CD4-positive, alpha-beta memory T cell (primary cell): ENCODE results near the gene ACADSB. TPM values are rescaled to one million over a fixed set of nuclear protein-coding genes. Genes with fewer than 3 reads are reported as not detected.

Experiments
- CTCF ChIA-PET: fragments of 350-600 bp; sonication (Branson Sonifier 250); formaldehyde crosslinking; loops from one replicate; lab custom pipeline; 2021; ENCODE audit warnings: inconsistent platforms; ENCODE audit not compliant: partially characterized antibody; lab: Charles Lee
- POLR2A ChIA-PET: fragments of 350-600 bp; sonication (Branson Sonifier 250); formaldehyde crosslinking; loops from one replicate; lab custom pipeline; 2021; ENCODE audit not compliant: partially characterized antibody; lab: Charles Lee
- DNase-seq, 5 donors: peaks; one replicate each; pipeline versions ENCODE4 v3.0.0 to v3.0.0-alpha.2; 2020 to 2022; ENCODE audit warnings: mixed read lengths in 1 of 5
- H3K27ac ChIP-seq: one replicate; pipeline ENCODE4 v1.7.0; 2013; ENCODE audit warnings: low read depth, low read length
- H3K27me3 ChIP-seq: 2 replicates; pipeline ENCODE4 v1.7.0; 2013; ENCODE audit warnings: mild to moderate bottlenecking, low read length, moderate library complexity; ENCODE audit not compliant: insufficient read depth
- H3K36me3 ChIP-seq: 2 replicates; pipeline ENCODE4 v1.7.0; 2013; ENCODE audit warnings: mild to moderate bottlenecking, low read length, moderate library complexity; ENCODE audit not compliant: insufficient read depth
- H3K4me1 ChIP-seq: 2 replicates; pipeline ENCODE4 v1.7.0; 2013; ENCODE audit warnings: mild to moderate bottlenecking, low read length, moderate library complexity; ENCODE audit not compliant: insufficient read depth
- H3K4me3 ChIP-seq, 2 donors: one replicate each; pipeline ENCODE4 v1.7.0; 2013; ENCODE audit warnings: low read length in 2 of 2, mild to moderate bottlenecking in 1 of 2
- H3K9me3 ChIP-seq, 2 donors: one replicate each; pipeline ENCODE4 v1.7.0; 2013; ENCODE audit warnings: low read length in 2 of 2, control low read depth in 1 of 2; ENCODE audit not compliant: control insufficient read depth in 1 of 2
- H3K27ac Mint-ChIP-seq, 7 donors: one replicate each; pipeline ENCODE4 v1.8.0; 2020 to 2021; ENCODE audit warnings: mixed read lengths in 7 of 7, mild to moderate bottlenecking in 6 of 7, inconsistent platforms in 3 of 7, moderate library complexity in 3 of 7
- H3K27me3 Mint-ChIP-seq, 2 donors: one replicate each; pipeline ENCODE4 v1.8.0; 2020 to 2021; ENCODE audit warnings: mixed read lengths in 2 of 2
- H3K36me3 Mint-ChIP-seq, 2 donors: one replicate each; pipeline ENCODE4 v1.8.0; 2020 to 2021; ENCODE audit warnings: mixed read lengths in 2 of 2, inconsistent platforms in 1 of 2, mild to moderate bottlenecking in 1 of 2
- H3K4me1 Mint-ChIP-seq, 4 donors: one replicate each; pipeline ENCODE4 v1.8.0; 2020 to 2021; ENCODE audit warnings: mixed read lengths in 4 of 4, mild to moderate bottlenecking in 1 of 4
- H3K4me3 Mint-ChIP-seq, 8 donors: one replicate each; pipeline ENCODE4 v1.8.0; 2020 to 2021; ENCODE audit warnings: mixed read lengths in 8 of 8, mild to moderate bottlenecking in 7 of 8, moderate library complexity in 6 of 8, inconsistent platforms in 3 of 8
- H3K9me3 Mint-ChIP-seq, 8 donors: one replicate each; pipeline ENCODE4 v1.8.0; 2020 to 2021; ENCODE audit warnings: mixed read lengths in 8 of 8, mild to moderate bottlenecking in 5 of 8, inconsistent platforms in 3 of 8, moderate library complexity in 1 of 8
- intact Hi-C: fragments of 100-400 bp; cut with micrococcal nuclease; formaldehyde crosslinking; loops from one replicate; pipeline ENCODE4 v1.15.1; 2023
- polyA plus RNA-seq, 2 donors: library from polyadenylated mRNA; unstranded; fragments of 300-500 nt; fragmentation: Illumina TruSeq; gene quantifications; one replicate each; pipeline ENCODE4 v1.2.3, GENCODE V29; 2021
- total RNA-seq, 2 experiments: library from RNA; stranded (reverse); gene quantifications; one replicate each; pipeline ENCODE4 v1.2.3, GENCODE V29; 2021

The ACADSB gene
- total and polyA plus RNA-seq, 4 experiments from 2014 or later = 26.9 to 45.3 (median 36.0) TPM

GRCh38 chr10:122998934-122999333 lies 9.9 kb upstream of the ACADSB start:
- Histone ChIP-seq H3K27ac (no peak overlapping the region), H3K27me3 (no peaks in the 10 kb centered on the region), H3K36me3 (peaks cover 28% of the 10 kb centered on the region), H3K9me3 (no peaks in the 10 kb centered on the region), H3K4me1 (peaks cover 24% of the 10 kb centered on the region), H3K4me3 (no peak overlapping the region)
- Mint-ChIP-seq H3K36me3 (peaks cover 29 to 51% of the 10 kb centered on the region in 2 donors), H3K27ac (peak overlapping the region in 1 of 7 donors; percentile 70), H3K9me3 (peaks cover 0 to 5% (median 0%) of the 10 kb centered on the region in 8 donors), H3K4me3 (peak overlapping the region in 1 of 8 donors; percentile 12), H3K4me1 (peaks cover 26 to 45% (median 36%) of the 10 kb centered on the region in 4 donors), H3K27me3 (no peaks in the 10 kb centered on the region)
- CTCF ChIA-PET = interaction anchor here (1.0 kb wide), 1 partner anchor 13 kb away, joined by 3 read pairs; no protein-coding TSS in a partner anchor
- POLR2A ChIA-PET = interaction anchor here (1.6 to 2.1 kb wide), 2 partner anchors 10 to 18 kb away, joined by 7 to 12 read pairs; partner anchors contain the start of genes ACADSB, IKZF5 and PSTK
- DNase-seq = no peak
- intact Hi-C loops = no loop called here

- peak overlapping the region in 4 of 7 donors; percentile 43 to 49 (median 45) for H3K27ac Mint-ChIP-seq
- Histone ChIP-seq H3K36me3 (peaks cover 24% of the 10 kb centered on the region), H3K4me1 (peaks cover 28% of the 10 kb centered on the region), H3K9me3 (no peaks in the 10 kb centered on the region), H3K27me3 (no peaks in the 10 kb centered on the region), H3K27ac (no peak overlapping the region), H3K4me3 (no peak overlapping the region)
- CTCF ChIA-PET = interaction anchor here (0.7 to 1.0 kb wide), 2 partner anchors 14 to 18 kb away, joined by 3 read pairs; no protein-coding TSS in a partner anchor
- intact Hi-C loops = no loop called here
- POLR2A ChIA-PET = interaction anchor here (1.6 to 2.1 kb wide), 2 partner anchors 9 to 19 kb away, joined by 7 to 12 read pairs; partner anchors contain the start of genes ACADSB, IKZF5 and PSTK
- peaks cover 25 to 47% of the 10 kb centered on the region in 2 donors for H3K36me3 Mint-ChIP-seq
- no peak for DNase-seq
- peaks cover 27 to 49% (median 38%) of the 10 kb centered on the region in 4 donors for H3K4me1 Mint-ChIP-seq
- no peaks in the 10 kb centered on the region for H3K27me3 Mint-ChIP-seq
- peak overlapping the region in 1 of 8 donors; percentile 8 for H3K4me3 Mint-ChIP-seq
- H3K9me3 Mint-ChIP-seq = peaks cover 0 to 5% (median 0%) of the 10 kb centered on the region in 8 donors
These were observed 9.5 kb upstream of the ACADSB start for GRCh38 chr10:122999347-122999746.

GRCh38 chr10:123000155-123000554 lies 8.7 kb upstream of the ACADSB start:
- H3K36me3 Mint-ChIP-seq = peaks cover 21 to 40% of the 10 kb centered on the region in 2 donors
- Histone ChIP-seq H3K4me1 (peaks cover 33% of the 10 kb centered on the region), H3K9me3 (no peaks in the 10 kb centered on the region), H3K36me3 (peaks cover 16% of the 10 kb centered on the region), H3K27ac (no peak overlapping the region), H3K27me3 (no peaks in the 10 kb centered on the region), H3K4me3 (no peak overlapping the region)
- peak overlapping the region in 4 of 7 donors; percentile 52 to 85 (median 68) for H3K27ac Mint-ChIP-seq
- intact Hi-C loops = no loop called here
- CTCF ChIA-PET = interaction anchor here (0.7 kb wide), 1 partner anchor 19 kb away, joined by 3 read pairs; no protein-coding TSS in a partner anchor
- H3K4me1 Mint-ChIP-seq = peaks cover 30 to 55% (median 39%) of the 10 kb centered on the region in 4 donors
- no peak for DNase-seq
- H3K9me3 Mint-ChIP-seq = peaks cover 0 to 5% (median 0%) of the 10 kb centered on the region in 8 donors
- POLR2A ChIA-PET = interaction anchor here (1.6 to 2.1 kb wide), 2 partner anchors 8 to 20 kb away, joined by 7 to 12 read pairs; partner anchors contain the start of genes ACADSB, IKZF5 and PSTK
- no peaks in the 10 kb centered on the region for H3K27me3 Mint-ChIP-seq
- H3K4me3 Mint-ChIP-seq = peak overlapping the region in 2 of 8 donors; percentile 44 to 47

- DNase-seq = no peak
- Mint-ChIP-seq H3K4me3 (peak overlapping the region in 1 of 8 donors; percentile 6), H3K4me1 (peaks cover 37 to 67% (median 46%) of the 10 kb centered on the region in 4 donors), H3K27ac (peak overlapping the region in 1 of 7 donors; percentile 72), H3K9me3 (peaks cover 0 to 5% (median 0%) of the 10 kb centered on the region in 8 donors), H3K27me3 (no peaks in the 10 kb centered on the region), H3K36me3 (peaks cover 13 to 37% of the 10 kb centered on the region in 2 donors)
- H3K36me3 ChIP-seq = peaks cover 8% of the 10 kb centered on the region
- ChIA-PET CTCF (no interaction called here), POLR2A (no interaction called here)
- H3K4me3 ChIP-seq = no peak overlapping the region
- H3K4me1 ChIP-seq = peaks cover 45% of the 10 kb centered on the region
- no peaks in the 10 kb centered on the region for H3K9me3 ChIP-seq
- intact Hi-C loops = no loop called here
- no peaks in the 10 kb centered on the region for H3K27me3 ChIP-seq
- H3K27ac ChIP-seq = no peak overlapping the region
These were observed 7.4 kb upstream of the ACADSB start for GRCh38 chr10:123001370-123001769.

- peaks cover 47 to 75% (median 60%) of the 10 kb centered on the region in 4 donors for H3K4me1 Mint-ChIP-seq
These were observed 4.5 kb upstream of the ACADSB start for GRCh38 chr10:123004298-123004697.

GRCh38 chr10:123007558-123008354 lies 1.1 kb upstream of the ACADSB start:
- Mint-ChIP-seq H3K36me3 (peaks cover 12 to 23% of the 10 kb centered on the region in 2 donors), H3K27ac (peak overlapping the region; percentile 92 to 100 (median 99)), H3K27me3 (no peaks in the 10 kb centered on the region), H3K4me3 (peak overlapping the region; percentile 96 to 100 (median 99)), H3K4me1 (peaks cover 43 to 74% (median 58%) of the 10 kb centered on the region in 4 donors), H3K9me3 (no peaks in the 10 kb centered on the region)
- Histone ChIP-seq H3K4me3 (peak overlapping the region; percentile 68 to 87), H3K4me1 (peaks cover 61% of the 10 kb centered on the region), H3K9me3 (no peaks in the 10 kb centered on the region), H3K36me3 (no peaks in the 10 kb centered on the region), H3K27me3 (no peaks in the 10 kb centered on the region), H3K27ac (peak overlapping the region; percentile 91)
- DNase-seq = peak; percentile 42 to 79 (median 52)
- intact Hi-C loops = loop anchor here (1.0 to 2.0 kb wide), 6 partner anchors 27 to 1079 kb away; partner anchors contain the start of genes ATE1, BUB3, C10orf88 and FAM24B
- ChIA-PET POLR2A (interaction anchor here (0.8 to 4.6 kb wide), 12 partner anchors 8 to 233 kb away, joined by 3 to 74 read pairs (median 7); partner anchors contain the start of genes BUB3, C10orf88 and PSTK), CTCF (interaction anchor here (0.8 to 3.9 kb wide), 6 partner anchors 10 to 53 kb away, joined by 3 to 26 read pairs (median 3); partner anchors contain the start of gene PSTK)

More at GRCh38 chr10:123004298-123004697, 4.5 kb upstream of the ACADSB start:
- H3K9me3 Mint-ChIP-seq = peaks cover 0 to 5% (median 0%) of the 10 kb centered on the region in 8 donors
- no peak overlapping the region for H3K4me3 Mint-ChIP-seq
- no peaks in the 10 kb centered on the region for H3K27me3 ChIP-seq
- H3K36me3 ChIP-seq = no peaks in the 10 kb centered on the region
- peaks cover 55% of the 10 kb centered on the region for H3K4me1 ChIP-seq
- intact Hi-C loops = no loop called here
- no peaks in the 10 kb centered on the region for H3K27me3 Mint-ChIP-seq
- no peak overlapping the region for H3K4me3 ChIP-seq
- CTCF ChIA-PET = interaction anchor here (1.5 kb wide), 1 partner anchor 24 kb away, joined by 3 read pairs; the partner anchor contains the start of gene PSTK
- no peak for DNase-seq
- H3K27ac Mint-ChIP-seq = no peak overlapping the region
- peaks cover 9 to 29% of the 10 kb centered on the region in 2 donors for H3K36me3 Mint-ChIP-seq
- H3K27ac ChIP-seq = no peak overlapping the region
- no peaks in the 10 kb centered on the region for H3K9me3 ChIP-seq
- POLR2A ChIA-PET = interaction anchor here (1.6 kb wide), 1 partner anchor 25 kb away, joined by 5 read pairs; the partner anchor contains the start of gene PSTK
